ENCODE data around the gene BRIP1.
"Not testable (repeated sequence)": the region's sequence is repeated elsewhere in the genome, so short reads cannot be mapped to it uniquely, and the experiment has no call there.

- TF ChIP-seq POLR2A, CTCF (IDR thresholded peaks at IDR 0.05): not testable (repeated sequence)
Observed at GRCh38 chr17:61727798-61728197, 135.5 kb downstream of the BRIP1 start.

Data from testis (tissue), 2 donors.